Spleen (tissue), 11 donors: ENCODE results near the gene HAGH. TPM values are rescaled to one million over a fixed set of nuclear protein-coding genes. Genes with fewer than 3 reads are reported as not detected.
A peak's percentile ranks its signal among the peaks of the same experiment; 100 is the strongest.

ENCODE experiments used
- DNase-seq: peaks from one replicate; pipeline ENCODE4 v3.0.0-alpha.2; 2020
- H3K27ac ChIP-seq, 8 donors: fragments of 200-600 bp; sonication (generic) in 7 of 8; 1 replicate in 4 of 8; 2 replicates in 4 of 8; pipeline versions ENCODE4 v1.5.0 to v1.8.0; 2016 to 2021; ENCODE audit warnings: inconsistent platforms in 4 of 8, mild to moderate bottlenecking in 4 of 8, moderate library complexity in 1 of 8
- H3K27me3 ChIP-seq, 7 donors: fragments of 200-600 bp; sonication (generic) in 6 of 7; replicated peaks in 1 of 7; 1 replicate in 4 of 7; 2 replicates in 3 of 7; pipeline versions ENCODE4 v1.5.0 to v1.8.0; 2016 to 2021; ENCODE audit warnings: inconsistent platforms in 3 of 7, mild to moderate bottlenecking in 1 of 7
- H3K36me3 ChIP-seq, 6 donors: fragments of 200-600 bp; sonication (generic) in 5 of 6; 1 replicate in 4 of 6; 2 replicates in 2 of 6; pipeline versions ENCODE4 v1.5.0 to v1.8.0; 2016 to 2021; ENCODE audit warnings: inconsistent platforms in 2 of 6
- H3K4me1 ChIP-seq, 6 donors: fragments of 200-600 bp; sonication (generic) in 5 of 6; 1 replicate in 3 of 6; 2 replicates in 3 of 6; pipeline versions ENCODE4 v1.5.0 to v1.8.0; 2016 to 2021; ENCODE audit warnings: inconsistent platforms in 3 of 6
- H3K4me3 ChIP-seq, 8 donors: fragments of 200-600 bp; sonication (generic) in 7 of 8; 1 replicate in 4 of 8; 2 replicates in 4 of 8; pipeline versions ENCODE4 v1.5.0 to v1.8.0; 2016 to 2021; ENCODE audit warnings: inconsistent platforms in 4 of 8, mild to moderate bottlenecking in 4 of 8, moderate library complexity in 2 of 8
- H3K9me3 ChIP-seq, 8 donors: fragments of 200-600 bp; sonication (generic) in 7 of 8; 1 replicate in 4 of 8; 2 replicates in 4 of 8; pipeline versions ENCODE4 v1.5.0 to v1.8.0; 2016 to 2021; ENCODE audit warnings: inconsistent platforms in 4 of 8
- CTCF ChIP-seq, 11 experiments: fragments of 200-600 bp in 7 of 11; fragments of 450-650 bp in 4 of 11; sonication (generic) in 4 of 11; IDR thresholded peaks in 8 of 11; conservative IDR thresholded peaks in 3 of 11; 1 replicate in 7 of 11; 2 replicates in 4 of 11; pipeline versions ENCODE4 v1.4.0 to v1.8.0; 2016 to 2021; ENCODE audit warnings: antibody characterized with exemption in 11 of 11, inconsistent platforms in 4 of 11, mild to moderate bottlenecking in 1 of 11
- POLR2A ChIP-seq, 3 donors: fragments of 450-650 bp; IDR thresholded peaks; one replicate each; pipeline ENCODE4 v1.5.1; 2017; ENCODE audit warnings: antibody characterized with exemption in 3 of 3, mild to moderate bottlenecking in 1 of 3
- POLR2AphosphoS5 ChIP-seq, 3 donors: sonication (generic); formaldehyde crosslinking; IDR thresholded peaks; one replicate each; pipeline ENCODE4 v1.5.1; 2017; ENCODE audit warnings: antibody characterized with exemption in 3 of 3
- WGBS, 5 donors: extraction: QIAGEN DNeasy Blood & Tissue Kit in 3 of 5; methylation state at CpG; one replicate each; pipeline versions ENCODE4 v1.1.5 to v1.1.7; 2013 to 2018; 5-methylcytosine and 5-hydroxymethylcytosine counted together
- intact Hi-C: fragments of 100-400 bp; cut with DNase I; formaldehyde crosslinking; loops from one replicate; pipeline ENCODE4 v1.15.0; 2023; ENCODE audit warnings: low total_unique reads
- polyA plus RNA-seq, 3 donors: library from polyadenylated mRNA; stranded (reverse); fragments of 200-250 nt; gene quantifications; one replicate each; pipeline ENCODE4 v1.2.1, GENCODE V29; 2013
- total RNA-seq, 7 donors: library from RNA; depleted of rRNA in 3 of 7; stranded (reverse); fragments of >200 nt in 3 of 7; fragmentation: NEBNext Ultra II Directional in 4 of 7; extraction: Animal tissue kit (Norgen Biotek cat#: 25700) in 4 of 7; gene quantifications; one replicate each; pipeline versions ENCODE4 v1.1.0 to v1.2.1, GENCODE V29; 2016 to 2021
- donor health status: healthy with polysubstance abuse.
- donor health status: DM: no; HTN: no; CAD: no; lungs with moderate emphysema.
- donor health status: DM: no; HTN: no; CAD: no.
- donor health status: Bipolar disorder and iron deficiency.
- donor health status: healthy.
- donor health status: DM: no; HTN: no; CAD: no.
- donor health status: DM: yes; HTN: yes; CAD: no.

Gene HAGH
- total and polyA plus RNA-seq, 10 donors: 33.6 to 76.6 (median 49.0) TPM

GRCh38 chr16:1825864-1826690, 548 bp downstream of the HAGH start:
- Histone ChIP-seq H3K36me3 (peaks cover 0 to 38% (median 21%) of the 10 kb centered on the region in 6 donors), H3K27me3 (no peaks in the 10 kb centered on the region), H3K4me1 (peaks cover 31 to 75% (median 56%) of the 10 kb centered on the region in 6 donors), H3K9me3 (no peaks in the 10 kb centered on the region), H3K4me3 (peak overlapping the region; percentile 78 to 99 (median 94)), H3K27ac (peak overlapping the region; percentile 63 to 96 (median 91))
- TF ChIP-seq POLR2AphosphoS5 (IDR thresholded peaks at IDR 0.05): no peak
- TF ChIP-seq POLR2A (IDR thresholded peaks at IDR 0.05): no peak
- peak in 1 of 11 experiments; percentile 9 for TF ChIP-seq CTCF (IDR thresholded peaks at IDR 0.05 in 8 of 11, conservative IDR thresholded peaks at IDR 0.05 in 3 of 11)
- WGBS, 5 donors: 1% methylated on average over 40 to 96 of the region's 96 CpGs
- peak; percentile 93 for DNase-seq
- intact Hi-C loops: no loop called here

DNA sequence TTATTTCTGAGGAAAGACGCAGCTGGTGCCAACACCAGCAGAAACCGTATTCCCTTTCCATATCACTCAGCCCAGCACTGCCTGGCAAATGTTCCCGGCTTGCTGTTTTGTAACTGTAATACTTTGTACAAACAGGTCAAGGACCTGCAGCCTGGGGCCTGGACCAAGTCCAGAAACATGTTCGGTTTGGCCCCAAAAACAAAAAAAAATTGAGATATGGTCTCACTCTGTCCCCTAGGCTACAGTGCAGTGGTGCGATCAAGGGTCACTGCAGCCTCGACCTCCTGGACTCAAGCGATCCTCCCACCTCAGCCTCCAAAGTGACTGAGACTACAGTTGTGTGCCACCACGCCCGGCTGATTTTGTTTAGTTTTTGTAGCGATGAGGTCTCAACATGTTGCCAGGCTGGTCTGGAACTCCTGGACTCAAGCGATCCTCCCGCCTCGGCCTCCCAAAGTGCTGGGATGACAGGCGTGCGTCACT, 1.2 kb downstream of the HAGH start:
- Histone ChIP-seq H3K4me1 (peaks cover 31 to 72% (median 55%) of the 10 kb centered on the region in 6 donors), H3K36me3 (peaks cover 0 to 40% (median 27%) of the 10 kb centered on the region in 6 donors), H3K27ac (peak overlapping the region; percentile 63 to 96 (median 91)), H3K4me3 (peak overlapping the region; percentile 78 to 99 (median 94)), H3K9me3 (no peaks in the 10 kb centered on the region), H3K27me3 (no peaks in the 10 kb centered on the region)
- WGBS, 5 donors: 60 to 68% (median 63%) methylated on average over 15 of the region's 15 CpGs
- DNase-seq: no peak
- TF ChIP-seq POLR2AphosphoS5 (IDR thresholded peaks at IDR 0.05): no peak
- intact Hi-C loops: no loop called here

DNA sequence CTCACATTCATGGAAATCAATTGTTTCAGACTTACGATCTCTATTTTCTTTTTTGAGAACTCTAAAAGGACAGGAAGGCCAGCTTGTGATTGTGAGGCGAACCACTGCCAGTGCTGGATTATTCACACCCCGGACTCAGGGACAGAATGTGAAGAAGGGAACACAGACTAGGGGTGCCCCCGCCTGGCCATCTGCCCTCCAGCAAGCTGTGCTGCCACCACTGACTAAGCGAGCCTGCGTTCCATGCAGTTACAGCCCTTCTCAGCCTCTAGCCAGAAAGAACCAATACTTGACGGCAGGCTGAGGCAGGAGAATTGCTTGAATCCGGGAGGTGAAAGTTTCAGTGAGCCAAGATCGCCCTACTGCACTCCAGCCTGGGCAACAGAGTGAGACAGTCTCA, 2.8 kb downstream of the HAGH start:
- WGBS, 5 donors: 55 to 86% (median 81%) methylated on average over 9 of the region's 9 CpGs
- intact Hi-C loops: no loop called here
- Histone ChIP-seq H3K36me3 (peaks cover 0 to 43% (median 39%) of the 10 kb centered on the region in 6 donors), H3K9me3 (no peaks in the 10 kb centered on the region), H3K4me3 (no peak overlapping the region), H3K27me3 (no peaks in the 10 kb centered on the region), H3K27ac (no peak overlapping the region), H3K4me1 (peaks cover 21 to 56% (median 40%) of the 10 kb centered on the region in 6 donors)
- TF ChIP-seq CTCF (IDR thresholded peaks at IDR 0.05 in 8 of 11, conservative IDR thresholded peaks at IDR 0.05 in 3 of 11): no peak
- no peak for TF ChIP-seq POLR2A (IDR thresholded peaks at IDR 0.05)
- no peak for TF ChIP-seq POLR2AphosphoS5 (IDR thresholded peaks at IDR 0.05)
- DNase-seq: no peak

DNA sequence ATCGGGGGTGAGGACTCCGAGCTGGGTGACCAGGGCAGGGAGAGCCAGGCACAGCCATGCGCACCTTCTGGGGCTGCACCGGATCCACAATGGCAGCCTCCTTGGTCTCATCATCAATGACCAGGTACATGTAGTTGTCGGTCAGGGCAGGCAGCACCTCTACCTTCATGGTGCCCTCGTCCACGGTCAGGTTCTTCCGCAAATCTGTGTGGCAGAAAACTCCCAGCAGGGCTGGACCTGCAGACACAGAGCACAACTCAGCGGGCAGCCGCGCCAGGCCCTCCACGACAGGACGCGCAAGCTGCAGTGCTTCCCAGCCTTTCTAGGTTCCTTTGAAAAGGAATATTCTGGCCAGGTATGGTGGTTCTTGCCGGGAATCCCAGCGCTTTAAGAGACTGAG, 3.8 kb downstream of the HAGH start:
- H3K9me3 ChIP-seq: no peaks in the 10 kb centered on the region
- no peaks in the 10 kb centered on the region for H3K27me3 ChIP-seq
- no peak overlapping the region for H3K4me3 ChIP-seq
- H3K36me3 ChIP-seq: peaks cover 0 to 53% (median 48%) of the 10 kb centered on the region in 6 donors
- peaks cover 12 to 46% (median 30%) of the 10 kb centered on the region in 6 donors for H3K4me1 ChIP-seq
- TF ChIP-seq CTCF (IDR thresholded peaks at IDR 0.05 in 8 of 11, conservative IDR thresholded peaks at IDR 0.05 in 3 of 11) (no peak), POLR2A (IDR thresholded peaks at IDR 0.05) (no peak), POLR2AphosphoS5 (IDR thresholded peaks at IDR 0.05) (no peak)
- 95 to 98% (median 96%) methylated on average over 12 to 16 of the region's 16 CpGs for WGBS, 5 donors
- no peak for DNase-seq
- intact Hi-C loops: no loop called here
- H3K27ac ChIP-seq: no peak overlapping the region
